ENCODE measurements around the gene QKI. TPM values are rescaled to one million over a fixed set of nuclear protein-coding genes. Genes with fewer than 3 reads are reported as not detected.

QKI gene
- total RNA-seq, 1 experiment from 2014 or later: 50.8 TPM

DNA sequence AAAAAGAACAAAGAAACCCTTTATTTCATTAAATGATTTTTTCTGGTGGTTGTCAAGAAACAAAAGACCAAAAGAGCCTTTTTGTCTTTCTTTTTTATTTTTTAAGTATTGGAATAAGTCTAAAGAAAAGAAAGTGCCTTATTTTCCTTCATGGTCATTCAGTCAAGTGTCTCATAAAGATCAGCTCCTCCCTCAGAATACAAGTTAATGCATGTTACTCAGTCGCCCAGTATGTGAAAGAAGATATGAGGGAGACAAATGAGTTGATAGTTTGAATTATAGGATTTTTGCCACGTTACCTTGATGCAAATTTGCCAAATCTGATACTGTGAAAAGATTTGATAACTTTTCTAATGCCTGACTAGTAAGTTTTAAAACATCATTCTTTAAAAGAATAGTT, 157.2 kb downstream of the QKI start:
- H2AFZ ChIP-seq: no peak overlapping the region
- no peaks in the 10 kb centered on the region for H3K79me2 ChIP-seq (ENCODE audit: low read depth)
- CTCF ChIA-PET: no interaction called here
- no peak overlapping the region for H3K4me3 ChIP-seq
- no peak overlapping the region for H3K4me2 ChIP-seq
- no peaks in the 10 kb centered on the region; the same call in none of the 2 replicates for H3F3A ChIP-seq (ENCODE audit: insufficient read depth, low read depth)
- H3K36me3 ChIP-seq (ENCODE audit: low read depth): peaks cover 36% of the 10 kb centered on the region
- no TSS peak for BruUV-seq (replicated peaks)
- no peak for TF ChIP-seq EZH2 (IDR thresholded peaks at IDR 0.05; ENCODE audit: low read depth)
- TF ChIP-seq CTCF (conservative IDR thresholded peaks at IDR 0.05): no peak
- intact Hi-C loops (cut with micrococcal nuclease; ENCODE audit: unreplicated experiment): no loop called here
- H3K9me3 ChIP-seq (ENCODE audit: insufficient read depth, low read depth): no peaks in the 10 kb centered on the region
- H3K27ac ChIP-seq: no peak overlapping the region
- no peaks in the 10 kb centered on the region for H3K4me1 ChIP-seq (replicated peaks; ENCODE audit: insufficient read depth)
- POLR2A ChIA-PET (ENCODE audit: unreplicated experiment): no interaction called here
- H3K9me2 ChIP-seq (ENCODE audit: insufficient read depth): no peaks in the 10 kb centered on the region
- H3K27me3 ChIP-seq (ENCODE audit: insufficient read depth, low read depth): no peaks in the 10 kb centered on the region
- DNase-seq: no peak
- H4K20me1 ChIP-seq (ENCODE audit: insufficient read depth): peaks cover 10% of the 10 kb centered on the region; the same call in 1 of the 2 replicates

- no peak overlapping the region for H2AFZ ChIP-seq
- TF ChIP-seq CTCF (conservative IDR thresholded peaks at IDR 0.05) (no peak), EZH2 (IDR thresholded peaks at IDR 0.05; ENCODE audit: low read depth) (no peak)
- no peaks in the 10 kb centered on the region for H3K9me3 ChIP-seq (ENCODE audit: insufficient read depth, low read depth)
- POLR2A ChIA-PET (ENCODE audit: unreplicated experiment): no interaction called here
- H3F3A ChIP-seq (ENCODE audit: insufficient read depth, low read depth): no peaks in the 10 kb centered on the region; the same call in none of the 2 replicates
- CTCF ChIA-PET: no interaction called here
- 0 out of 2 replicates have a peak, but pooled peaks cover 3% of the 10 kb centered on the region for H4K20me1 ChIP-seq (ENCODE audit: insufficient read depth)
- H3K36me3 ChIP-seq (ENCODE audit: low read depth): peaks cover 36% of the 10 kb centered on the region
- no peaks in the 10 kb centered on the region for H3K27me3 ChIP-seq (ENCODE audit: insufficient read depth, low read depth)
- no peak overlapping the region for H3K4me3 ChIP-seq
- no peak for DNase-seq
- no peak overlapping the region for H3K27ac ChIP-seq
- no peaks in the 10 kb centered on the region for H3K9me2 ChIP-seq (ENCODE audit: insufficient read depth)
- intact Hi-C loops (cut with micrococcal nuclease; ENCODE audit: unreplicated experiment): no loop called here
- no peaks in the 10 kb centered on the region for H3K4me1 ChIP-seq (replicated peaks; ENCODE audit: insufficient read depth)
- no peaks in the 10 kb centered on the region for H3K79me2 ChIP-seq (ENCODE audit: low read depth)
- H3K4me2 ChIP-seq: no peak overlapping the region
- no TSS peak for BruUV-seq (replicated peaks)
These were observed 158.1 kb downstream of the QKI start for GRCh38 chr6:163572612-163573011.

DNA sequence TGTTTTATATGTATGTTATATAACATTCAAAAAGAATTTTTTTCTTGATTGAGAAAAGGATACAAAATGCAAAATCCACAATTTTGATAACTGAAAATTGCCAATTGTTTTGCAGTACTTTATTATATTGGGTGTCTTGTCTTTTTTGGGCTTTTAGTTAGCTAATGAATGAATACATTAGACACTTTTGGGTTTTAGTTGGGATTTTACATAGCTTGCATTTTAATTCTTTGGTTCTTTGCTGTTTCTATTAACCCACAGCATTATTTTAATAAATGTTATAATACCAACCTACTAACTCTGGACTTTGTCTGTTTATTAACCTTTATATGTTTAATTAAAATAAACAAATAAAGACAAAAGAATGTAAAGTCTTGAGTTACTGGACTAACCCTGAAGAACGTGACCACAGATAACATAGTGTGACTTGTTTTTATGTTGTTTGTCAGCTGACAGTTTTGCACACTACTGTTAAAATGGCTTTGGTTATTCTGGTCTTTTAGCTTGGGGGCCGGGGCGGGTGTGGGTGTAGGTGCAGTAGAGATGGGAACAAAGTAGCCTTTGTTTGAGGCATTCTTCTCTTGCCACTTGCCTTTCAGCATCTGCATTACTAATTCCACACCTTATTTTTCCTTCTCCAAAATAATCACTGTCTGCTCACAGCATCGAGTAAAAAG, 159.1 kb downstream of the QKI start:
- no peak overlapping the region for H3K4me3 ChIP-seq
- H3K36me3 ChIP-seq (ENCODE audit: low read depth): peaks cover 30% of the 10 kb centered on the region
- no peak overlapping the region for H3K27ac ChIP-seq
- H2AFZ ChIP-seq: no peak overlapping the region
- POLR2A ChIA-PET (ENCODE audit: unreplicated experiment): interaction anchor here (0.7 kb wide), 1 partner anchor 145 kb away, joined by 8 read pairs; no protein-coding TSS in a partner anchor
- no peaks in the 10 kb centered on the region for H3K9me2 ChIP-seq (ENCODE audit: insufficient read depth)
- 0 out of 2 replicates have a peak, but pooled peaks cover 3% of the 10 kb centered on the region for H4K20me1 ChIP-seq (ENCODE audit: insufficient read depth)
- no peaks in the 10 kb centered on the region; the same call in none of the 2 replicates for H3F3A ChIP-seq (ENCODE audit: insufficient read depth, low read depth)
- H3K9me3 ChIP-seq (ENCODE audit: insufficient read depth, low read depth): no peaks in the 10 kb centered on the region
- no peaks in the 10 kb centered on the region for H3K79me2 ChIP-seq (ENCODE audit: low read depth)
- no peak overlapping the region for H3K4me2 ChIP-seq
- no peaks in the 10 kb centered on the region for H3K27me3 ChIP-seq (ENCODE audit: insufficient read depth, low read depth)
- TF ChIP-seq EZH2 (IDR thresholded peaks at IDR 0.05; ENCODE audit: low read depth) (no peak), CTCF (conservative IDR thresholded peaks at IDR 0.05) (no peak)
- intact Hi-C loops (cut with micrococcal nuclease; ENCODE audit: unreplicated experiment): no loop called here
- DNase-seq: no peak
- CTCF ChIA-PET: no interaction called here
- H3K4me1 ChIP-seq (replicated peaks; ENCODE audit: insufficient read depth): no peaks in the 10 kb centered on the region
- BruUV-seq (replicated peaks): no TSS peak

All from PC-9 (cell line).